DMS79 (cell line): ENCODE results near the gene LMO7.

Experiments used
- DNase-seq: peaks from one replicate; lab custom pipeline; 2025; lab: John Stamatoyannopoulos, UW

The LMO7 gene

GRCh38 chr13:75801388-75801945, 165.3 kb downstream of the LMO7 start:
- DNase-seq: no peak

DNA sequence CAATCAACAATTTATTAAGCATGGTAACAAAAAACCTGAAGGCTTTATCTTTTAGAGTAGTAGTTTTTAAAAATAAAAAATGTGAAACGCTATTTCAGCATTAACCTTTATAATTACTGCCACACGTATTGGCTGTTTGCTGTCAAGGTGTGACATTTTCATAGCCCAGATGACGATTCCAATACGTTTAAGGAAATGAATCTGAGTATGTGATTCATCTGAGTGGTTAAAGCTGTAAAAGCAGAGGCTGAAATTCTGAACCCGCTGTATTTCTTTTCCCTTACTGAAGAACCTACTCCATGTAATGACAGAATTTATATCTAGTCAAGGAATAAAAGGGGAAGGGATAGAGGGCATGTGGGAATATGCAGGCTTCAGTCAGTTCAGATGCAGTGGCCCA, 166.0 kb downstream of the LMO7 start:
- DNase-seq: no peak

GRCh38 chr13:75803164-75803611, 167.1 kb downstream of the LMO7 start:
- DNase-seq: no peak

- DNase-seq: no peak
Measured at GRCh38 chr13:75804054-75804453, 167.9 kb downstream of the LMO7 start.

DNA sequence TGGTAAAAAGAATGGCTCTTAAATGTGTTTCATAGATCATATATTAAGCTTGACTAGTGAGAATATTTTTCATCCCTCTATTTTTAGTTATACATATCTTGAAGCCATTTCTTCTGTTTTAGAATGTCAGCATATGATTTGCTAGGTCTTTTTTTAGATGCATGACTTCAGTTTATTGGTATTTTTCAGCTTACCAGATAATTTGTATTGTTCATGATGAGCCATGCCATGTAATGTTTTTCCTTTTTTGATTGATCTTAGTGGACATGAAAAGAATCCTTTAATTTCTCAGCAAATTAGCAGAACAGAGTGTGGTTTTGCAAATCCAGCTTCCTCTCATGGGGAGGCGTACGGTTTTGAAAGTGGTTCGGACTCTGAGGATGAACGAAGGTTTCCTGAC, 168.5 kb downstream of the LMO7 start:
- no peak for DNase-seq

DNA sequence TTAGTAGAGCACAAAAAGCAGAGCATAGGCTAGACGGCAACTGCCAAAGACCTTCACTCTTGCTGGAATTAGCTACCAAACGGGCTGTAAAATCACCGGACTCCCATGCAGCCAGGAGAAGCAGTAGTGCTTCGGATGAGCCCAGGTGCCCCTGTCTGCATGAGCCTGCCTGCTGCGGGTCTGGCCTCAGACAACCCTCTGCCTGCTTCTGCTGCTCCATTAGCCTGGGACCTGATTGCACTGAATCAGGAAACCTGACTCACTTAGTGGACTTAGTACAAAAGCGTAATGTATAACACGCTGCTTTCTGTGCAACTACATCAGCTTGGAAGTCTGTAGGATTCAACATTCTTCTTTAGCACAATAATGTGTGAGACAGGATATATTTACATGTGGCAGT, 170.0 kb downstream of the LMO7 start:
- DNase-seq: no peak

DNA sequence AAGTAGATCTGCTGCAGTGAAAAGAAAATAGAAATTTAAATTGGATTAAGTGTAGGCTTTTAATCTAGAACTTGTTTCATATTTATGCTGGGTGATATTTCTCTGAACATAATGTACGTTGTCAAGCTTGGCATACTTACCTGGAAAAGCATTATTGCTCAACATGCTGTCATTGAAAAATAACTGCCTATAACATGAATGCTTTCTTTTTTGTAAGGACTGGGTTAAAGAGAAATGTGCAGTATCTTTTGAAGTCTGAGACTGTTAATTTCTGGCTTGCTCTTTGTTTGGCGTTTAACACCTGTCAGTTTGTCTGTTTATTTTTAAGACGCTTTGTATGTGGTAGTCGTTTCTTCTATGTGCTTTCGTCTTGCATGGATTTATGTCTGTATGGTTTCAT, 175.2 kb downstream of the LMO7 start:
- DNase-seq: no peak

DNA sequence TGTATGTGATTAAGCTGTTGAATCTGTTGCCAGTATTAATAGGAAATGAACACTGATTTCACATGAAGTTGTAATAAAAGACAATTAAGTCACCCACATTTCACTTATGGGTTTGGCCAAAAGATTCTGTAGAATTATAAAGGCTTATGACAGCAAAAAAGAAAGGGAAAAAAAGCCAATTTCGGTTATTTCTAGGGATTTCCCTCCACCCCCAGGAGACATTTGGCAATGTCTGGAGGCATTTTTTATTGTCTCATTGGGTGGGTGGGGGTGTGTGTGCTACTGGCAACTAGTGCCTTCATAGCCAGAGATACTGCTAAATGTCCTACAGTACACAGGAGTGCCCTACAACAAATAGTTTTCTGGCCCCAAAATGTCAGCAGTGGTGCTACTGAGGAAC, 175.7 kb downstream of the LMO7 start:
- no peak for DNase-seq

- DNase-seq: no peak
Measured at GRCh38 chr13:75812751-75813181, 176.6 kb downstream of the LMO7 start.

DNA sequence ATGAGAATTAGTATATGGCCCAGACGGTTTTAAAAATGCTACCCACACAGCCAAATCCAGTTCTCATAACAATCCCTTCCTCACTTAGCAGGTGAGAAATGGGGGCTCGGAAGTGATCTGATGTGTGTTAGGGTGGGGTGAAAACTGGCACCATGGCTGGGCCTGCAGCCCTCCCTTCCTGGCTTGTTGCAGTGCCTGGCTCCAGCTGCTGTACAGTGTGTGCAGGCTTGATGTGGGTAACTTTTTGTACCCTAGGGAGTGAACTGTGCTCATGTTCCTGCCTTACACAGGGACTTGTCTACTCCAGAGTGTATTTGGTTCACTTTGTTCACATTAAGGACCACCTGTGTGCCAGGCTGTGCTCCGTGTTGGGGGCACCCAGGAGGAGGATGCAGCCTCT, 177.2 kb downstream of the LMO7 start:
- no peak for DNase-seq

GRCh38 chr13:75818179-75818967, 182.2 kb downstream of the LMO7 start:
- DNase-seq: no peak

DNA sequence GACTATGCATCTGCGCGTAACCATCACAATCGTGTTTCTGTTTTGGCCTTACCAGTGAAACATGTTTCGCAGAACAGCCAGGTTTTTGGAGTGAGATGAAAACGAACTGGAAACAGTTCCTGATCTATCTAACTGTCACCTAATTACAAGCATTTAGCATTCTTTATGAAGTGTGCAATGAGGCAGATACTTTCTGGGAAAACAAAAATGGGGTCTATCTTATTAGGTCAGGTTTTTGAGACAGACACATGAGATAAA, 182.8 kb downstream of the LMO7 start:
- DNase-seq: no peak

GRCh38 chr13:75825161-75825560, 189.0 kb downstream of the LMO7 start:
- no peak for DNase-seq

GRCh38 chr13:75825594-75825993, 189.5 kb downstream of the LMO7 start:
- DNase-seq: no peak

GRCh38 chr13:75826391-75826790, 190.3 kb downstream of the LMO7 start:
- DNase-seq: no peak

- no peak for DNase-seq
Measured at GRCh38 chr13:75829830-75830229, 193.7 kb downstream of the LMO7 start.

DNA sequence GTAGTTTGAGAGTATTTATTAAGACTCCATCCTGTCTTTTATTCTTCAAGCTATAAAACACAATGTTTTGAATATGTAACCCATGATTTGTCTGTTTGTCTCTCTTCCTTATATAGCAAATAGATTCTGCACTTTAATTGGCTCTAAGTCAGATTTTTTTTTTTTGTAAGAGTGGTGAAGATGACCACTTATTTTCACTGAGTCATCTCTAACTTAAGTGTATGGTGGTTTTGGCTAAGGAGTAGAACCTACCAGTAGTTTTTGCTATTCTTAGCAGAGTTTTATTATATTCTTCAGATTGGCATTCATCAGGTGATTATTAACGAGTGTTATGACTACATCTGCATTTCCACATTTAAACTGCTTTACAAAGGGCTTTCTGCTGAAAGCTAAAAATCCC, 194.7 kb downstream of the LMO7 start:
- DNase-seq: no peak

DNA sequence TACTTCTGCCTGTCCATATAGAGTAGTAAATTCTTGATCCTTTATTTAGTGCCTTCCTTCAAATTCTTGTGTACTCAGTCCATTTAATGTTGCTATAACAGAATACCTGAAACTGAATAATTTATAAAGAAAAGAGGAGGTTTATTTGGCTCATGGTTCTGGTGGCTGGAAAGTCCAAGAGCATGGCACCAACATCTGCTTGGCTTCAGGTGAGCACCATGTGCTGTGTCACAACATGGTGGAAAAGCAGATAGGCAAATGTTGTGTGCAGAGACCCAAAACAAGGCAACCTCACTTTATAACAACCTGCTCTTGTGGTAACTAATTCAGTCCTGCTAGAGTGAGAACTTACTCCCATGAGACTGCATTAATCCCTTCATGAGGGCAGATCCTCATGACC, 195.3 kb downstream of the LMO7 start:
- DNase-seq: no peak

DNA sequence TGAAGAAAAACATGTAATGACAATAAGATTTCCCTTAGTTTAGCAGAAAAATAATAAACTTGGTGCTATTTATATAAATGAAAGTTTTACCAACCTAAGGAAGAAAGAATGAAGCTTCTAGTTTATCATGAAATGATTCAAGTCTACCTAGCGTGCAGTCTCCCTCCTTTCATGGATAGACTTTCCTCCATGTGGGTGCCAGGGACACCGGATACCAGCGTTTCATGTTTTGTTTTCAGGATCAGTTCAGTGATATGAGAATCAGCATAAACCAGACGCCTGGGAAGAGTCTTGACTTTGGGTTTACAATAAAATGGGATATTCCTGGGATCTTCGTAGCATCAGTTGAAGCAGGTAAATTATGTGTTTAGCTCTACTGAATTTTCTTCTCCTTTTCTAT, 196.7 kb downstream of the LMO7 start:
- no peak for DNase-seq

DNA sequence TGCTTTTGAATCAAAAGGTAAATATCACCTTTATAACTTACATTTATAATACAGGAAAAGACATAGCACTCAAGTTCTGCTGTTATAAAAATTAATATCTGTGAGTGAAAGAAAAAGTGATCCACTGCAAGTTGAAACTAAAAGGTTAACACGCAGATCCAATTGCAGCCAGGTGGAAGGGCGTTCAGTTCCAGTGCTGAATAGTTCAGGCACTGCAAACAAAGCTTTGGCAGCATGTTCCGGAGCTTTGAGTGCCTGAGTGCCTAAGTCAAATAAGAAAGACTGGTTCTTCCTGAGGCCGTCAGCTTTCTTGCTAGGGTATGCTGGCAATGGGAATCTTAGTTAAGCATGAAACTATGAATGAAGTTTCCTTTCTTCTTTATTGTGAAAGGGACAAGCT, 200.3 kb downstream of the LMO7 start:
- peak; percentile 66 for DNase-seq

DNA sequence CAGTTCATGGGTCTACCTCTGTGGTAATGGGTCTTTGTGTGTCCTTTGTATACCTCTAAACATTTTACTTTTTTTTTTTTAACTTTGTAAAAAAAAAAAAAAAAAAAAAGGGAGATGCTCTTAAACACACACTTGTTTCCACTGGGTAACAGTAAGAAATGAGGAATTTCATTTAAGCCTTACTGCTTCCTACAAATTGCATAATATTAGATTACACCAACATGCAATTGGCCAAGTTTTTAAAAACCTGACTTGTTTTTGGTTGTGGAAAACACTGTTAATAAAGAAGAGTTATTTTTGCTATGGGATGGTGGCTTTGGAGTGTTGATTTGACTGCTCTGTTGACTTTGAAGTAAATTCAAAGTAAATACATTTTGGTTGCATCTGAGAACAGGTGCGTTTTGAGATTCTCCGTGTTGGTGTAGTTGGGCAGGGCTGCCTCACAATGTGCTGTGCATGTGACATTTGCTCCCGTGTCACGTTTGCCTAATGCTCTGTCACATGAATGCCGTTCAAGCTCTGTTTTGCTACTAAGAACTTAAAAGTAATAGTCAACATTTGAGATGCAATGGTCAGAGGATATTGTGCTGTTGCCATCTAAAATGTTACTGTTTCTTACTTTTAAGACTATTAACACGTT, 202.4 kb downstream of the LMO7 start:
- peak; percentile 37 for DNase-seq

DNA sequence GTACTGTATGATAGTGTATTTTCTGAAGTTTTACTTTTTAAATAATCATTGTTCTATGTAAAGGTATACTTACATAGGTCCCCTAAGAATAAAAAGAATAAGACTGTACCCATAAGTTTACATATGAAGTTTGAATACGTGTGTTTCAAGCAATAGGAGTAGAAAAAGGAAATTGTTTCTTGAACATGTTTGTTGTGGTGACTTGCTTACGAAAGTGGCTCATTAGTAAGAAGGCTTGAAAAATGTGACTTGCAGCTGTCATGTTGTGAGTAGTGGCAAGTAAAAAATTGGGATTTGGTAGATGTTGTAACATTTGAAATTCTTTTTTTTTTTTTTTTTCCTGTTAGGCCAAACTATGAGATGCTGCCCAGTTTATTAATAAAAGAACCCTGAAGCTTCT, 203.3 kb downstream of the LMO7 start:
- no peak for DNase-seq

GRCh38 chr13:75841905-75842304, 205.8 kb downstream of the LMO7 start:
- DNase-seq: no peak

- DNase-seq: no peak
Measured at GRCh38 chr13:75843074-75843473, 206.9 kb downstream of the LMO7 start.
